Ascending aorta (tissue), 2 donors: ENCODE results near the gene PSMB7. TPM values are rescaled to one million over a fixed set of nuclear protein-coding genes. Genes with fewer than 3 reads are reported as not detected.

Source experiments
- DNase-seq, 2 donors: peaks; one replicate each; pipeline ENCODE4 v3.0.0-alpha.2; 2019; ENCODE audit warnings: low spot score in 2 of 2
- H3K27ac ChIP-seq, 2 donors: fragments of 200-600 bp; sonication (generic); one replicate each; pipeline ENCODE4 v1.5.1; 2016 to 2017; ENCODE audit warnings: mild to moderate bottlenecking in 1 of 2
- H3K27me3 ChIP-seq: fragments of 200-600 bp; sonication (generic); one replicate; pipeline ENCODE4 v1.5.1; 2017
- H3K36me3 ChIP-seq, 2 donors: fragments of 200-600 bp; sonication (generic); one replicate each; pipeline ENCODE4 v1.5.1; 2016
- H3K4me1 ChIP-seq, 2 donors: fragments of 200-600 bp; sonication (generic); one replicate each; pipeline ENCODE4 v1.5.1; 2016 to 2017; ENCODE audit warnings: mild to moderate bottlenecking in 1 of 2
- H3K4me3 ChIP-seq, 2 donors: fragments of 200-600 bp; sonication (generic); one replicate each; pipeline ENCODE4 v1.5.1; 2016 to 2017; ENCODE audit warnings: mild to moderate bottlenecking in 1 of 2
- H3K9me3 ChIP-seq, 2 donors: fragments of 200-600 bp; sonication (generic); one replicate each; pipeline ENCODE4 v1.5.1; 2016
- intact Hi-C: fragments of 100-400 bp; cut with DNase I; formaldehyde crosslinking; loops from one replicate; pipeline ENCODE4 v1.15.1; 2023
- total RNA-seq: library from RNA; depleted of rRNA; stranded (reverse); fragments of >200 nt; gene quantifications from one replicate; pipeline ENCODE4 v1.1.0, GENCODE V29; 2016
- TF ChIP-seq, protein P1 (sequence below), 3 experiments: fragments of 200-600 bp in 2 of 3; fragments of 450-650 bp in 1 of 3; sonication (generic) in 2 of 3; IDR thresholded peaks; one replicate each; pipeline ENCODE4 v1.5.1; 2016 to 2019; ENCODE audit warnings: antibody characterized with exemption in 3 of 3, mild to moderate bottlenecking in 1 of 3, moderate library complexity in 1 of 3

The PSMB7 gene
- total RNA-seq, 1 donor from 2014 or later, result 21.1 TPM

DNA sequence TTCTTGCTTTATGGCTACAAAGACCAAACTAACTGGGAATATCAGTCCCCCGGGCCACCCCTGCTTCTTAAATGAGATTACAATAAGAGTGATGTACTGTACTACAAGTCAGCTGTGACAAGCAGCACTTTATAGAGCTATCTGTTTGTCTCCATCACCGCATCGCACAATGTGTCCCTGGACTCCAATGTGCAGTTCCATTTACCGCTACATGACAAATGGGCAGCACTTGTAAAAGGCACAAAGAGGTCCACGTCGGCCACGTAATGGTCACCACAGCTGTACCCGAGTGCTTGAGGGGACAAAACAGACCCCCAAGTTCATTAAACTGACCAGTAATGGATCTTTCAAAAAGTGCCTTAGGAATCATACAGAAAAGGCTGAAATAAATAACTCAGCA is 54.1 kb downstream of the PSMB7 start:
- intact Hi-C loops, result no loop called here

GRCh38 chr9:124359855-124360678 is 55.2 kb downstream of the PSMB7 start:
- Histone ChIP-seq H3K27me3 (no peaks in the 10 kb centered on the region), H3K4me1 (no peaks in the 10 kb centered on the region), H3K4me3 (no peak overlapping the region), H3K36me3 (peaks cover 24 to 27% of the 10 kb centered on the region in 2 donors), H3K27ac (no peak overlapping the region), H3K9me3 (no peaks in the 10 kb centered on the region)
- TF ChIP-seq, protein P1, sequence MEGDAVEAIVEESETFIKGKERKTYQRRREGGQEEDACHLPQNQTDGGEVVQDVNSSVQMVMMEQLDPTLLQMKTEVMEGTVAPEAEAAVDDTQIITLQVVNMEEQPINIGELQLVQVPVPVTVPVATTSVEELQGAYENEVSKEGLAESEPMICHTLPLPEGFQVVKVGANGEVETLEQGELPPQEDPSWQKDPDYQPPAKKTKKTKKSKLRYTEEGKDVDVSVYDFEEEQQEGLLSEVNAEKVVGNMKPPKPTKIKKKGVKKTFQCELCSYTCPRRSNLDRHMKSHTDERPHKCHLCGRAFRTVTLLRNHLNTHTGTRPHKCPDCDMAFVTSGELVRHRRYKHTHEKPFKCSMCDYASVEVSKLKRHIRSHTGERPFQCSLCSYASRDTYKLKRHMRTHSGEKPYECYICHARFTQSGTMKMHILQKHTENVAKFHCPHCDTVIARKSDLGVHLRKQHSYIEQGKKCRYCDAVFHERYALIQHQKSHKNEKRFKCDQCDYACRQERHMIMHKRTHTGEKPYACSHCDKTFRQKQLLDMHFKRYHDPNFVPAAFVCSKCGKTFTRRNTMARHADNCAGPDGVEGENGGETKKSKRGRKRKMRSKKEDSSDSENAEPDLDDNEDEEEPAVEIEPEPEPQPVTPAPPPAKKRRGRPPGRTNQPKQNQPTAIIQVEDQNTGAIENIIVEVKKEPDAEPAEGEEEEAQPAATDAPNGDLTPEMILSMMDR (IDR thresholded peaks at IDR 0.05), result no peak
- intact Hi-C loops, result no loop called here
- DNase-seq, result no peak

More for the DNA sequence above, 54.1 kb downstream of the PSMB7 start:
- no peaks in the 10 kb centered on the region for H3K4me1 ChIP-seq
- TF ChIP-seq, protein P1 (IDR thresholded peaks at IDR 0.05), result no peak
- H3K36me3 ChIP-seq, result peaks cover 14 to 16% of the 10 kb centered on the region in 2 donors
- DNase-seq, result no peak
- H3K27ac ChIP-seq, result no peak overlapping the region
- no peak overlapping the region for H3K4me3 ChIP-seq
- H3K9me3 ChIP-seq, result no peaks in the 10 kb centered on the region
- no peaks in the 10 kb centered on the region for H3K27me3 ChIP-seq

- no peak for DNase-seq
- Histone ChIP-seq H3K36me3 (peaks cover 24 to 30% of the 10 kb centered on the region in 2 donors), H3K4me3 (no peak overlapping the region), H3K9me3 (no peaks in the 10 kb centered on the region), H3K27ac (no peak overlapping the region), H3K27me3 (no peaks in the 10 kb centered on the region), H3K4me1 (no peaks in the 10 kb centered on the region)
- TF ChIP-seq, protein P1 (IDR thresholded peaks at IDR 0.05), result no peak
- intact Hi-C loops, result no loop called here
Observed at GRCh38 chr9:124359426-124359825, 55.8 kb downstream of the PSMB7 start.

- H3K27ac ChIP-seq, result no peak overlapping the region
- no peaks in the 10 kb centered on the region for H3K9me3 ChIP-seq
- intact Hi-C loops, result no loop called here
- H3K27me3 ChIP-seq, result no peaks in the 10 kb centered on the region
- H3K4me3 ChIP-seq, result no peak overlapping the region
- H3K4me1 ChIP-seq, result no peaks in the 10 kb centered on the region
- H3K36me3 ChIP-seq, result peaks cover 25 to 32% of the 10 kb centered on the region in 2 donors
- TF ChIP-seq, protein P1 (IDR thresholded peaks at IDR 0.05), result no peak
- DNase-seq, result no peak
Observed at GRCh38 chr9:124358631-124359030, 56.6 kb downstream of the PSMB7 start.

DNA sequence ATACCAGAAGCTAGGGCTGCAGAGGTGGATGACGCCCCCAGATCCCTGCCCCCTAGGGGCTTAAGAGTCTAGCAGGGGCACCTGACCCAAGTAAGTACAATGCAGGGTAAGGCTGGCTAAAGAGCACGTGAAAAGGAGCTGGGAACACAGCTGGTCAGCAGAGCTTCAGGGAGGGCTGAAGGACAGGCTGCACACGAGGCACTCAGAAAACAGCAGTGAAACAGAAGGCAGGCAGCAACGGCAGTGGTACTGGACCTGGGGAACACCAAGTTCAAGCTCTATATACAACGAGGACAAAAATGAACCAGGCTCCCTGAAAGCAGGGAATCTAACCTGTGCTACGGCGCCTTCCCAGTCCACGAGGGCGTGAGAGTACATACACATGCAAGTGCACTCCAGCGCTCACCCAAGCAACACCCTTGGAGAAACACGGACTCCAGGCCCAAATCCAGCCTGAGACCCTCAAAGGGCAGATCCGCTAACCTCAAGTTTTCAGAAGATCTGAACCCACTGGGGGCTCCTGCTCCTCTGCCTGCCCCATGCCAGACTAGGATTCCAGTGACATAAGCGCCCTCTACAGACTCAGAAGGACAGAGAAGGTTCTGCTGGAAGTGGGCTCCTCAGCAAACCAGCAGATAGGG is 57.4 kb downstream of the PSMB7 start:
- Histone ChIP-seq H3K4me3 (no peak overlapping the region), H3K27me3 (no peaks in the 10 kb centered on the region), H3K4me1 (no peaks in the 10 kb centered on the region), H3K36me3 (peaks cover 31 to 40% of the 10 kb centered on the region in 2 donors), H3K9me3 (no peaks in the 10 kb centered on the region), H3K27ac (no peak overlapping the region)
- TF ChIP-seq, protein P1 (IDR thresholded peaks at IDR 0.05), result no peak
- intact Hi-C loops, result no loop called here
- no peak for DNase-seq
